Measurements from ENCODE around the gene TRMT1. TPM values are rescaled to one million over a fixed set of nuclear protein-coding genes. Genes with fewer than 3 reads are reported as not detected.

TRMT1 gene
- total and polyA plus RNA-seq, 4 donors = 11.8 to 47.5 (median 32.5) TPM

GRCh38 chr19:13127811-13128575, 11.5 kb upstream of the TRMT1 start:
- H3K4me1 ChIP-seq (ENCODE audit: control insufficient read depth, insufficient read depth, low read length) = peaks cover 10% of the 10 kb centered on the region
- 88% methylated on average over 2 of the region's 6 CpGs for WGBS (ENCODE audit: insufficient coverage)
- DNase-seq (ENCODE audit: low read depth in 4 of 6, low spot score in 6 of 6) = no peak

GRCh38 chr19:13127051-13127450, 10.5 kb upstream of the TRMT1 start:
- no peak for DNase-seq (ENCODE audit: low read depth in 4 of 6, low spot score in 6 of 6)
- no peaks in the 10 kb centered on the region for H3K27me3 ChIP-seq (ENCODE audit: control insufficient read depth, insufficient read depth, low read length)
- H3K4me3 ChIP-seq (ENCODE audit: low read depth, low read length) = no peak overlapping the region
- H3K9me3 ChIP-seq (ENCODE audit: control insufficient read depth, insufficient read depth, low read length) = no peaks in the 10 kb centered on the region
- no peak overlapping the region for H3K27ac ChIP-seq (ENCODE audit: low read depth, low read length)
- peaks cover 34% of the 10 kb centered on the region for H3K36me3 ChIP-seq (ENCODE audit: control insufficient read depth, insufficient read depth, low read length)
- WGBS (ENCODE audit: insufficient coverage) = 83% methylated on average over 1 of the region's 9 CpGs
- peaks cover 10% of the 10 kb centered on the region for H3K4me1 ChIP-seq (ENCODE audit: control insufficient read depth, insufficient read depth, low read length)

More at GRCh38 chr19:13127811-13128575, 11.5 kb upstream of the TRMT1 start:
- H3K36me3 ChIP-seq (ENCODE audit: control insufficient read depth, insufficient read depth, low read length) = peaks cover 28% of the 10 kb centered on the region
- no peak overlapping the region for H3K27ac ChIP-seq (ENCODE audit: low read depth, low read length)
- no peaks in the 10 kb centered on the region for H3K9me3 ChIP-seq (ENCODE audit: control insufficient read depth, insufficient read depth, low read length)
- H3K4me3 ChIP-seq (ENCODE audit: low read depth, low read length) = no peak overlapping the region
- H3K27me3 ChIP-seq (ENCODE audit: control insufficient read depth, insufficient read depth, low read length) = no peaks in the 10 kb centered on the region

- Histone ChIP-seq H3K4me3 (ENCODE audit: low read depth, low read length) (no peak overlapping the region), H3K27ac (ENCODE audit: low read depth, low read length) (no peak overlapping the region), H3K36me3 (ENCODE audit: control insufficient read depth, insufficient read depth, low read length) (peaks cover 42% of the 10 kb centered on the region), H3K4me1 (ENCODE audit: control insufficient read depth, insufficient read depth, low read length) (peaks cover 27% of the 10 kb centered on the region), H3K27me3 (ENCODE audit: control insufficient read depth, insufficient read depth, low read length) (no peaks in the 10 kb centered on the region), H3K9me3 (ENCODE audit: control insufficient read depth, insufficient read depth, low read length) (no peaks in the 10 kb centered on the region)
- WGBS (ENCODE audit: insufficient coverage) = 89% methylated on average over 18 of the region's 20 CpGs
- no peak for DNase-seq (ENCODE audit: low read depth in 4 of 6, low spot score in 6 of 6)
These were observed 6.7 kb upstream of the TRMT1 start for GRCh38 chr19:13122980-13123957.

GRCh38 chr19:13122275-13122878, 5.8 kb upstream of the TRMT1 start:
- no peak overlapping the region for H3K4me3 ChIP-seq (ENCODE audit: low read depth, low read length)
- no peak for DNase-seq (ENCODE audit: low read depth in 4 of 6, low spot score in 6 of 6)
- WGBS (ENCODE audit: insufficient coverage) = 96% methylated on average over 10 of the region's 13 CpGs

GRCh38 chr19:13121551-13122274, 5.2 kb upstream of the TRMT1 start:
- Histone ChIP-seq H3K27ac (ENCODE audit: low read depth, low read length) (no peak overlapping the region), H3K4me3 (ENCODE audit: low read depth, low read length) (no peak overlapping the region)
- no peak for DNase-seq (ENCODE audit: low read depth in 4 of 6, low spot score in 6 of 6)

More at GRCh38 chr19:13122275-13122878, 5.8 kb upstream of the TRMT1 start:
- Histone ChIP-seq H3K27me3 (ENCODE audit: control insufficient read depth, insufficient read depth, low read length) (no peaks in the 10 kb centered on the region), H3K27ac (ENCODE audit: low read depth, low read length) (no peak overlapping the region), H3K9me3 (ENCODE audit: control insufficient read depth, insufficient read depth, low read length) (no peaks in the 10 kb centered on the region), H3K4me1 (ENCODE audit: control insufficient read depth, insufficient read depth, low read length) (peaks cover 27% of the 10 kb centered on the region), H3K36me3 (ENCODE audit: control insufficient read depth, insufficient read depth, low read length) (peaks cover 42% of the 10 kb centered on the region)

GRCh38 chr19:13120817-13121216, 4.3 kb upstream of the TRMT1 start:
- no peak for DNase-seq (ENCODE audit: low read depth in 4 of 6, low spot score in 6 of 6)
- Histone ChIP-seq H3K27ac (ENCODE audit: low read depth, low read length) (no peak overlapping the region), H3K27me3 (ENCODE audit: control insufficient read depth, insufficient read depth, low read length) (no peaks in the 10 kb centered on the region), H3K4me3 (ENCODE audit: low read depth, low read length) (no peak overlapping the region), H3K9me3 (ENCODE audit: control insufficient read depth, insufficient read depth, low read length) (no peaks in the 10 kb centered on the region), H3K4me1 (ENCODE audit: control insufficient read depth, insufficient read depth, low read length) (peaks cover 42% of the 10 kb centered on the region), H3K36me3 (ENCODE audit: control insufficient read depth, insufficient read depth, low read length) (peaks cover 32% of the 10 kb centered on the region)
- WGBS (ENCODE audit: insufficient coverage) = 63% methylated on average over 9 of the region's 10 CpGs

More at GRCh38 chr19:13121551-13122274, 5.2 kb upstream of the TRMT1 start:
- no peaks in the 10 kb centered on the region for H3K9me3 ChIP-seq (ENCODE audit: control insufficient read depth, insufficient read depth, low read length)
- peaks cover 40% of the 10 kb centered on the region for H3K36me3 ChIP-seq (ENCODE audit: control insufficient read depth, insufficient read depth, low read length)
- 91% methylated on average over 13 of the region's 18 CpGs for WGBS (ENCODE audit: insufficient coverage)
- H3K27me3 ChIP-seq (ENCODE audit: control insufficient read depth, insufficient read depth, low read length) = no peaks in the 10 kb centered on the region
- H3K4me1 ChIP-seq (ENCODE audit: control insufficient read depth, insufficient read depth, low read length) = peaks cover 33% of the 10 kb centered on the region

- no peak overlapping the region for H3K27ac ChIP-seq (ENCODE audit: low read depth, low read length)
- H3K4me1 ChIP-seq (ENCODE audit: control insufficient read depth, insufficient read depth, low read length) = peaks cover 50% of the 10 kb centered on the region
- no peaks in the 10 kb centered on the region for H3K27me3 ChIP-seq (ENCODE audit: control insufficient read depth, insufficient read depth, low read length)
- DNase-seq (ENCODE audit: low read depth in 4 of 6, low spot score in 6 of 6) = no peak
- H3K9me3 ChIP-seq (ENCODE audit: control insufficient read depth, insufficient read depth, low read length) = no peaks in the 10 kb centered on the region
- 60% methylated on average over 3 of the region's 9 CpGs for WGBS (ENCODE audit: insufficient coverage)
- no peak overlapping the region for H3K4me3 ChIP-seq (ENCODE audit: low read depth, low read length)
- peaks cover 36% of the 10 kb centered on the region for H3K36me3 ChIP-seq (ENCODE audit: control insufficient read depth, insufficient read depth, low read length)
These were observed 3.5 kb upstream of the TRMT1 start for GRCh38 chr19:13120031-13120430.

- Histone ChIP-seq H3K4me1 (ENCODE audit: control insufficient read depth, insufficient read depth, low read length) (peaks cover 51% of the 10 kb centered on the region), H3K27ac (ENCODE audit: low read depth, low read length) (no peak overlapping the region), H3K4me3 (ENCODE audit: low read depth, low read length) (peak overlapping the region; percentile 69), H3K27me3 (ENCODE audit: control insufficient read depth, insufficient read depth, low read length) (no peaks in the 10 kb centered on the region), H3K36me3 (ENCODE audit: control insufficient read depth, insufficient read depth, low read length) (peaks cover 40% of the 10 kb centered on the region), H3K9me3 (ENCODE audit: control insufficient read depth, insufficient read depth, low read length) (no peaks in the 10 kb centered on the region)
- no peak for DNase-seq (ENCODE audit: low read depth in 4 of 6, low spot score in 6 of 6)
- WGBS (ENCODE audit: insufficient coverage) = 85% methylated on average over 7 of the region's 8 CpGs
These were observed 3.1 kb upstream of the TRMT1 start for GRCh38 chr19:13119627-13120026.

All from spinal cord (tissue), 10 donors.